Measurements from ENCODE around the gene ZNF135. TPM values are rescaled to one million over a fixed set of nuclear protein-coding genes. Genes with fewer than 3 reads are reported as not detected.

Gene ZNF135
- total and polyA plus RNA-seq, 2 of the 4 experiments (the other 2 are of a cell fraction) = 2.4 to 2.7 TPM

DNA sequence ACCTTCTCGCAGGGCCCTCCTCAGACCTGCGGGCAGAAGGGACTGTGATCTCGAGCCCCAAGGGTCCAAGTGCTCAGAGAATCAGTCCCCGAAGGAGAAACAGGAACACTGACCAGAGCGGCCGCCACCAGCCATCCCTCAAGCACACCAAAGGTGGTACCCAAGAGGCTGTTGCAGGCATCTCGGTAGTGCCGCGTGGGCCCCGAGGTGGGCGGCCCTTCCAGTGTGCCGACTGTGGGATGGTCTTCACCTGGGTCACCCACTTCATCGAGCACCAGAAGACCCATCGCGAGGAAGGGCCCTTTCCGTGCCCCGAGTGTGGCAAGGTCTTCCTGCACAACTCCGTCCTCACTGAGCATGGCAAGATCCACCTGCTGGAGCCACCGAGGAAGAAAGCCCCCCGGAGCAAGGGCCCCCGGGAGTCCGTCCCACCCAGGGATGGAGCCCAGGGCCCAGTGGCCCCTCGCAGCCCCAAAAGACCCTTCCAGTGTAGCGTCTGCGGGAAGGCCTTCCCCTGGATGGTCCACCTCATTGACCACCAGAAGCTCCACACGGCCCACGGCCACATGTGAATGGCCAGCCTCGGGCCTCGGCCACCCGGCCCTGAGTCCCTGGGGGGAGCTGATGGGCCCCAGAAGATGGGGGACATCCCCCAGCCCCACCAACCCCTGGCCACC lies 5.5 kb upstream of the ZNF135 start:
- no peak overlapping the region for H3K18ac ChIP-seq (ENCODE audit: low read depth, low read length)
- WGBS, 2 experiments (ENCODE audit: extremely low coverage in 2 of 2, insufficient read length in 1 of 2) = 96% methylated on average over 8 of the region's 30 CpGs; no CpG with 5 or more reads in 1 of the 2 experiments
- no peaks in the 10 kb centered on the region for H3K4me1 ChIP-seq (ENCODE audit: control insufficient read depth, insufficient read depth, low read length)
- in situ Hi-C loops (cut with MboI; ENCODE audit: low sequenced_read_pairs) (no loop called here), dilution Hi-C loops (cut with HindIII; ENCODE audit: low sequenced_read_pairs, unreplicated experiment) (no loop called here), intact Hi-C loops (cut with micrococcal nuclease) (no loop called here)
- no peak for ATAC-seq (ENCODE audit: low read depth)
- no peaks in the 10 kb centered on the region for H3K9me1 ChIP-seq (ENCODE audit: insufficient read depth, low read length)
- H4K20me1 ChIP-seq (ENCODE audit: insufficient read depth, low read length) = no peaks in the 10 kb centered on the region
- no peak overlapping the region for H4K91ac ChIP-seq (ENCODE audit: insufficient read depth, low read depth, low read length)
- H3K4me3 ChIP-seq (ENCODE audit: insufficient read depth, low read depth, low read length) = no peak overlapping the region
- H3K9ac ChIP-seq (ENCODE audit: low read depth, low read length) = no peak overlapping the region
- H2AK5ac ChIP-seq (ENCODE audit: low read depth, low read length) = no peak overlapping the region
- TF ChIP-seq MAZ (IDR thresholded peaks at IDR 0.05; ENCODE audit: borderline replicate concordance, low read depth, low read length) = no peak
- TF ChIP-seq MAFK (IDR thresholded peaks at IDR 0.05; ENCODE audit: low read depth, low read length) = no peak
- no peak for TF ChIP-seq CHD1 (IDR thresholded peaks at IDR 0.05; ENCODE audit: low read depth, low read length)
- TF ChIP-seq, protein P1, sequence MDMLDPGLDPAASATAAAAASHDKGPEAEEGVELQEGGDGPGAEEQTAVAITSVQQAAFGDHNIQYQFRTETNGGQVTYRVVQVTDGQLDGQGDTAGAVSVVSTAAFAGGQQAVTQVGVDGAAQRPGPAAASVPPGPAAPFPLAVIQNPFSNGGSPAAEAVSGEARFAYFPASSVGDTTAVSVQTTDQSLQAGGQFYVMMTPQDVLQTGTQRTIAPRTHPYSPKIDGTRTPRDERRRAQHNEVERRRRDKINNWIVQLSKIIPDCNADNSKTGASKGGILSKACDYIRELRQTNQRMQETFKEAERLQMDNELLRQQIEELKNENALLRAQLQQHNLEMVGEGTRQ (IDR thresholded peaks at IDR 0.05; ENCODE audit: low read depth, low read length) = no peak
- TF ChIP-seq POLR2A (IDR thresholded peaks at IDR 0.05; ENCODE audit: low read depth, low read length) = no peak
- TF ChIP-seq RAD21 (IDR thresholded peaks at IDR 0.05; ENCODE audit: low read length) = no peak
- H2BK5ac ChIP-seq (ENCODE audit: low read depth, low read length, poor library complexity, severe bottlenecking) = no peak overlapping the region
- BruUV-seq (replicated peaks) = no TSS peak
- no peak overlapping the region for H3K27ac ChIP-seq (ENCODE audit: insufficient read depth, low read length)
- H4K5ac ChIP-seq (ENCODE audit: low read depth, low read length) = no peak overlapping the region
- no peak overlapping the region for H2BK15ac ChIP-seq (ENCODE audit: low read depth, low read length)
- ChIA-PET CTCF (no interaction called here), POLR2A (ENCODE audit: unreplicated experiment) (no interaction called here)
- H3K36me3 ChIP-seq (ENCODE audit: control insufficient read depth, insufficient read depth, low read length) = no peaks in the 10 kb centered on the region
- no peak for DNase-seq
- no peak overlapping the region for H3K14ac ChIP-seq (replicated peaks; ENCODE audit: low read depth, low read length)
- H2AK9ac ChIP-seq (replicated peaks; ENCODE audit: low read depth, low read length, poor library complexity) = no peak overlapping the region
- H4K8ac ChIP-seq (ENCODE audit: low read depth in 2 of 2, low read length in 2 of 2) = no peak overlapping the region
- no peaks in the 10 kb centered on the region for H3K79me1 ChIP-seq (ENCODE audit: low read depth in 1 of 2, low read length in 2 of 2)
- no peaks in the 10 kb centered on the region for H3K27me3 ChIP-seq (ENCODE audit: control insufficient read depth, insufficient read depth, low read length)
- H2BK20ac ChIP-seq (ENCODE audit: low read depth, low read length) = no peak overlapping the region
- H3K56ac ChIP-seq (ENCODE audit: extremely low read depth, insufficient read depth, low read length) = no peak overlapping the region
- no peak overlapping the region for H2BK120ac ChIP-seq (ENCODE audit: low read depth, low read length)
- no peak overlapping the region for H3K23ac ChIP-seq (ENCODE audit: low read depth, low read length)
- no peak overlapping the region for H3K4ac ChIP-seq (ENCODE audit: low read depth, low read length)
- H3K4me2 ChIP-seq (ENCODE audit: low read depth, low read length) = no peak overlapping the region
- H3K9me3 ChIP-seq (ENCODE audit: control insufficient read depth, insufficient read depth, low read length) = peaks cover 58% of the 10 kb centered on the region
- H2AFZ ChIP-seq (replicated peaks; ENCODE audit: low read length, poor library complexity) = no peak overlapping the region
